CD14-positive monocyte (primary cell): ENCODE results near the gene C13orf46. TPM values are rescaled to one million over a fixed set of nuclear protein-coding genes. Genes with fewer than 3 reads are reported as not detected.

Experiments used
- DNase-seq, 3 donors: peaks; one replicate each; pipeline ENCODE4 v3.0.0-alpha.2; 2011 to 2022
- H2AFZ ChIP-seq: 2 replicates; pipeline ENCODE4 v1.6.0; 2012; ENCODE audit warnings: mild to moderate bottlenecking, low read depth, low read length, inconsistent platforms; ENCODE audit not compliant: insufficient read depth, poor library complexity, severe bottlenecking
- H3K27ac ChIP-seq, 2 donors: 1 replicate in 1 of 2; 2 replicates in 1 of 2; pipeline ENCODE4 v1.5.1; 2012 to 2013; ENCODE audit warnings: low read length in 2 of 2, control low read depth in 1 of 2, inconsistent platforms in 1 of 2, low read depth in 1 of 2, mild to moderate bottlenecking in 1 of 2
- H3K27me3 ChIP-seq, 2 donors: one replicate each; pipeline versions ENCODE4 v1.6.0 to v1.6.1; 2011 to 2013; ENCODE audit warnings: low read length in 2 of 2; ENCODE audit not compliant: control insufficient read depth in 2 of 2, insufficient read depth in 2 of 2
- H3K36me3 ChIP-seq, 2 donors: replicated peaks in 1 of 2; 1 replicate in 1 of 2; 2 replicates in 1 of 2; pipeline versions ENCODE4 v1.5.1 to v1.6.1; 2012 to 2013; ENCODE audit warnings: low read length in 2 of 2, control low read depth in 1 of 2, inconsistent platforms in 1 of 2, mild to moderate bottlenecking in 1 of 2; ENCODE audit not compliant: insufficient read depth in 2 of 2, control insufficient read depth in 1 of 2
- H3K4me1 ChIP-seq, 2 donors: 1 replicate in 1 of 2; 2 replicates in 1 of 2; pipeline versions ENCODE4 v1.5.1 to v1.6.1; 2012 to 2013; ENCODE audit warnings: low read length in 2 of 2, control low read depth in 1 of 2, inconsistent platforms in 1 of 2, mild to moderate bottlenecking in 1 of 2, moderate library complexity in 1 of 2; ENCODE audit not compliant: insufficient read depth in 2 of 2, control insufficient read depth in 1 of 2
- H3K4me2 ChIP-seq: replicated peaks from 2 replicates; pipeline ENCODE3; 2012; ENCODE audit warnings: low read length, moderate library complexity, mild to moderate bottlenecking; ENCODE audit not compliant: poor library complexity, severe bottlenecking; ENCODE audit errors: extremely low read depth
- H3K4me3 ChIP-seq, 3 experiments: fragments of 200-600 bp in 1 of 3; sonication (generic) in 1 of 3; replicated peaks in 1 of 3; 1 replicate in 2 of 3; 2 replicates in 1 of 3; pipeline ENCODE4 v1.5.1; 2011 to 2013; ENCODE audit warnings: low read length in 3 of 3, mild to moderate bottlenecking in 3 of 3, control low read depth in 2 of 3, low read depth in 2 of 3, inconsistent platforms in 1 of 3, moderate library complexity in 1 of 3
- H3K79me2 ChIP-seq: 2 replicates; pipeline ENCODE4 v1.6.0; 2012; ENCODE audit warnings: mild to moderate bottlenecking, control low read depth, inconsistent platforms, low read length, moderate library complexity; ENCODE audit not compliant: insufficient read depth
- H3K9ac ChIP-seq: 2 replicates; pipeline ENCODE4 v1.6.0; 2017; ENCODE audit warnings: low read length, mild to moderate bottlenecking; ENCODE audit not compliant: insufficient read depth, poor library complexity, severe bottlenecking
- H3K9me3 ChIP-seq, 2 donors: replicated peaks in 1 of 2; 1 replicate in 1 of 2; 2 replicates in 1 of 2; pipeline versions ENCODE4 v1.5.1 to v1.6.1; 2012 to 2013; ENCODE audit warnings: low read length in 2 of 2, control low read depth in 1 of 2; ENCODE audit not compliant: control insufficient read depth in 1 of 2, insufficient read depth in 1 of 2
- H4K20me1 ChIP-seq: 2 replicates; pipeline ENCODE4 v1.6.0; 2012; ENCODE audit warnings: mild to moderate bottlenecking, low read length, control low read depth, moderate library complexity; ENCODE audit not compliant: insufficient read depth
- H3K27ac Mint-ChIP-seq, 7 donors: one replicate each; pipeline ENCODE4 v1.8.0; 2020; ENCODE audit warnings: mild to moderate bottlenecking in 7 of 7, mixed read lengths in 7 of 7, moderate library complexity in 6 of 7, inconsistent platforms in 2 of 7
- H3K27me3 Mint-ChIP-seq, 3 donors: one replicate each; pipeline ENCODE4 v1.8.0; 2021 to 2022; ENCODE audit warnings: low read depth in 3 of 3, mild to moderate bottlenecking in 3 of 3, mixed read lengths in 3 of 3, moderate library complexity in 3 of 3, inconsistent platforms in 1 of 3
- H3K36me3 Mint-ChIP-seq, 2 donors: one replicate each; pipeline ENCODE4 v1.8.0; 2020; ENCODE audit warnings: mixed read lengths in 2 of 2, inconsistent platforms in 1 of 2, mild to moderate bottlenecking in 1 of 2
- H3K4me1 Mint-ChIP-seq: one replicate; pipeline ENCODE4 v1.8.0; 2020; ENCODE audit warnings: mild to moderate bottlenecking, mixed read lengths
- H3K4me3 Mint-ChIP-seq, 2 donors: one replicate each; pipeline ENCODE4 v1.8.0; 2020; ENCODE audit warnings: mild to moderate bottlenecking in 2 of 2, mixed read lengths in 2 of 2, moderate library complexity in 1 of 2
- H3K9me3 Mint-ChIP-seq, 7 donors: one replicate each; pipeline ENCODE4 v1.8.0; 2020 to 2022; ENCODE audit warnings: mixed read lengths in 7 of 7, mild to moderate bottlenecking in 6 of 7, moderate library complexity in 6 of 7, inconsistent platforms in 2 of 7
- WGBS: methylation state at CpG from one replicate; pipeline ENCODE4 v1.1.5; 2013; ENCODE audit warnings: missing lambda C conversion rate; ENCODE audit not compliant: insufficient coverage; 5-methylcytosine and 5-hydroxymethylcytosine counted together
- intact Hi-C, 2 donors: fragments of 100-400 bp; cut with micrococcal nuclease; formaldehyde crosslinking; loops; one replicate each; pipeline versions ENCODE4 v1.15.0 to v1.15.1; 2023
- polyA plus RNA-seq, 3 donors: library from polyadenylated mRNA; depleted of rRNA in 1 of 3; unstranded in 2 of 3; stranded (reverse) in 1 of 3; fragments of 300-500 nt in 2 of 3; fragments of >200 nt in 1 of 3; fragmentation: Illumina TruSeq in 2 of 3; gene quantifications; 1 replicate in 2 of 3; 2 replicates in 1 of 3; pipeline ENCODE4 v1.2.3, GENCODE V29; 2012 to 2021
- TF ChIP-seq, protein P1 (sequence below): fragments of 200-600 bp; IDR thresholded peaks from one replicate; pipeline ENCODE4 v1.8.0; 2022; ENCODE audit warnings: antibody characterized with exemption, mild to moderate bottlenecking

C13orf46 gene
- polyA plus RNA-seq, 3 donors = 0.05 to 0.35 TPM; not detected in 1

DNA sequence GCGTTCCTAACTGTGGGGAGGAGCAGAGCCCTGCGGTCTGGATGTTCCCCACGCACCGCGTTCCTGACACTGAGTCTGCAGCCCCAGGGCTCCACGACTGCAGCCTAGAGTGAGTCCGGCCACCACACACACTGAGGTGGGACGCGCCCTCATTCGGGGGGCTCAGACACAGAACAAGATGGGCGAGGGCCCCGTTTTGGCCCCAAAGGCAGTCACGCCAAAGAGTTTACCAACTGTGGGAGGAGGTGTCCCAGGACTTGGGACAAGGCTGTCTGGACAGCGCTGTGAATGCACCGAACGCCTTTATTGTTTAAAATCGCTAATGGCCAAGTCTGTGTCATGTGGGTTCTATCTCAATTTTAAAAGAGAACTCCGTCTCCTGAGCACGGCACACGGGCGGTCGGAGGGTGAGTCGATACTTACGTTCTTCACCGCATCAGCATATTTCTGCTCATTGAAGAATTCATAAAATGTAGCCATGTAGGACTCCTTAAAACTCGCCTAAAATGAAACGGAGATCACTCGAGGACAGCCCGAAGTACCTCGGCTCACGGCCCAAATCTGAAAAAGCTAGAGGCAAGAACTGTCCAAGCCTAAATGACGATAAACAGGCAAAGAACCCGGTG lies 35.2 kb upstream of the C13orf46 start:
- Histone ChIP-seq H3K9ac (no peak overlapping the region), H4K20me1 (peaks cover 13% of the 10 kb centered on the region), H2AFZ (no peak overlapping the region), H3K27me3 (no peaks in the 10 kb centered on the region), H3K36me3 (peaks cover 49 to 70% of the 10 kb centered on the region in 2 donors), H3K4me2 (no peak overlapping the region), H3K4me1 (no peaks in the 10 kb centered on the region), H3K79me2 (no peaks in the 10 kb centered on the region), H3K4me3 (no peak overlapping the region), H3K9me3 (no peaks in the 10 kb centered on the region), H3K27ac (no peak overlapping the region)
- H3K36me3 Mint-ChIP-seq = peaks cover 26 to 32% of the 10 kb centered on the region in 2 donors
- DNase-seq = no peak
- H3K27me3 Mint-ChIP-seq = no peaks in the 10 kb centered on the region
- no peak overlapping the region for H3K27ac Mint-ChIP-seq
- intact Hi-C loops = no loop called here
- H3K9me3 Mint-ChIP-seq = peaks cover 0 to 5% (median 3%) of the 10 kb centered on the region in 7 donors
- 96% methylated on average over 23 of the region's 33 CpGs for WGBS
- TF ChIP-seq, protein P1, sequence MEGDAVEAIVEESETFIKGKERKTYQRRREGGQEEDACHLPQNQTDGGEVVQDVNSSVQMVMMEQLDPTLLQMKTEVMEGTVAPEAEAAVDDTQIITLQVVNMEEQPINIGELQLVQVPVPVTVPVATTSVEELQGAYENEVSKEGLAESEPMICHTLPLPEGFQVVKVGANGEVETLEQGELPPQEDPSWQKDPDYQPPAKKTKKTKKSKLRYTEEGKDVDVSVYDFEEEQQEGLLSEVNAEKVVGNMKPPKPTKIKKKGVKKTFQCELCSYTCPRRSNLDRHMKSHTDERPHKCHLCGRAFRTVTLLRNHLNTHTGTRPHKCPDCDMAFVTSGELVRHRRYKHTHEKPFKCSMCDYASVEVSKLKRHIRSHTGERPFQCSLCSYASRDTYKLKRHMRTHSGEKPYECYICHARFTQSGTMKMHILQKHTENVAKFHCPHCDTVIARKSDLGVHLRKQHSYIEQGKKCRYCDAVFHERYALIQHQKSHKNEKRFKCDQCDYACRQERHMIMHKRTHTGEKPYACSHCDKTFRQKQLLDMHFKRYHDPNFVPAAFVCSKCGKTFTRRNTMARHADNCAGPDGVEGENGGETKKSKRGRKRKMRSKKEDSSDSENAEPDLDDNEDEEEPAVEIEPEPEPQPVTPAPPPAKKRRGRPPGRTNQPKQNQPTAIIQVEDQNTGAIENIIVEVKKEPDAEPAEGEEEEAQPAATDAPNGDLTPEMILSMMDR = no peak
- no peaks in the 10 kb centered on the region for H3K4me1 Mint-ChIP-seq
- H3K4me3 Mint-ChIP-seq = no peak overlapping the region

DNA sequence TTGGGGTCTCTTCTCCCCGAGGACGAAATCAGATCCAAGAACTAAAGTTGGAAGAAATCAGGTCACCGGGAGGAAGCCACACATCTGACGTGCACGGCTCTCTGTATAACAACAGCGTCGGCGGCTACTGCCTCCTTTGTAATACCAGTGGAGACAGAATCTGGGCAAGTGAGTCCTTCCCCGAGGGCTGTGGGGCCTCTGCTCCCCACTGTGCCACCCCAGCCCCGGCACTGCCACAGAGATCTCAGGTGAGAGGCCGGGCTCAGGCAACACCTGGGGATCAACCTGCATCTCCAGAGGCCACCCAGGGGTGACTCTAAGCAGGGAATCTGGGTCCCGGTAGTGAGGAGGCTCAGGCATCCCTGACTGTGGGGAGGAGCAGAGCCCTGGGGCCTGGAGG lies 33.7 kb upstream of the C13orf46 start:
- TF ChIP-seq, protein P1 = no peak

More for the DNA sequence above, 33.7 kb upstream of the C13orf46 start:
- H3K27me3 Mint-ChIP-seq = no peaks in the 10 kb centered on the region
- intact Hi-C loops = no loop called here
- H3K27ac Mint-ChIP-seq = peak overlapping the region in 2 of 7 donors; percentile 76 to 82
- no peaks in the 10 kb centered on the region for H3K4me1 Mint-ChIP-seq
- H3K9ac ChIP-seq = no peak overlapping the region
- no peaks in the 10 kb centered on the region for H3K27me3 ChIP-seq
- peaks cover 0 to 5% (median 3%) of the 10 kb centered on the region in 7 donors for H3K9me3 Mint-ChIP-seq
- H3K4me3 ChIP-seq = no peak overlapping the region
- H3K36me3 Mint-ChIP-seq = peaks cover 38 to 42% of the 10 kb centered on the region in 2 donors
- peaks cover 54 to 63% of the 10 kb centered on the region in 2 donors for H3K36me3 ChIP-seq
- 98% methylated on average over 11 of the region's 12 CpGs for WGBS
- H3K4me2 ChIP-seq = no peak overlapping the region
- no peaks in the 10 kb centered on the region for H3K79me2 ChIP-seq
- H3K27ac ChIP-seq = no peak overlapping the region
- H4K20me1 ChIP-seq = peaks cover 19% of the 10 kb centered on the region
- H3K9me3 ChIP-seq = no peaks in the 10 kb centered on the region
- H3K4me1 ChIP-seq = no peaks in the 10 kb centered on the region
- no peak overlapping the region for H3K4me3 Mint-ChIP-seq
- no peak overlapping the region for H2AFZ ChIP-seq
- DNase-seq = no peak
